ENCODE results near the gene CKS2. TPM values are rescaled to one million over a fixed set of nuclear protein-coding genes. Genes with fewer than 3 reads are reported as not detected.

CKS2 gene
- total RNA-seq, 1 experiment from 2014 or later: 93.8 TPM

DNA sequence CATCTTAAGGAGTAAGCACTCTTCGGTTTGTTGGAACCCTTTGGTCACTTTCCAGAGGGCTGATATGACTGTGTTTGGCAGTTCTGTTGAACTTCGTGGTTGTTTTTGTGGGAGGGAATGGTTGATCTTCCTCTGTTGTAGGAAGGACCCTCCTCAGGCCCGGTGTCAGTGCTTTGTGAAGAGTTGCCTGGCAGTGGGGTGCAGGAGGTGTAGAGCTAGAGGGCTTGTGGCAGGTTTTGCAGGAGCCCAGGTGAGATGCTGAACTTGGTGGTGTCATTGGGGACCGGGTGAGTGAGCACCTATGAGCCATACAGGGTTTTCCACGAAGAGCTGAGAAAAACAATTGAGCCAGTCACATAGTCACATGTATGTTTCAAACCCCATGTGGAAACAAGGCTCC, 34.5 kb downstream of the CKS2 start:
- POLR2A ChIA-PET: no interaction called here

DNA sequence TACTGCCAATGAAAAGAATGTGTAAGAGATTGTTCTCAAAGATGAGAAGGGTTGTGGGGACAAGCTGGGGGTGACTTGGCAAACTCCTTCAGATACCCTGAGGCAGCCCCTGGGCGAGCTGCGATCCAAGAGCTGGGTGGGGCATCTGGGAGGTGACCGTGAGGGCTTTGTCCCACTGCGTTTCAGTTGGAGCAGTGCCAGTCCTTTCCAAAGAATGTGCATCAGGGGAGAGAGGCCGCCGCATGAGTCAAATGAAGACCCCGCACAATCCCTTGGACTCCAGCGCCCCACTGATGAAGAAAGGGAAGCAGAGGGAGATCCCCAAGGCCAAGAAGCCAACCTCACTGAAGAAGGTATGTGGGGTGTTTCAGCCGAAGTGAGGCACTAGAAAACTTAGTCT, 35.7 kb downstream of the CKS2 start:
- Mint-ChIP-seq H3K27me3 (ENCODE audit: insufficient read depth, unreplicated experiment) (no peaks in the 10 kb centered on the region), H3K27ac (ENCODE audit: unreplicated experiment) (no peak overlapping the region), H3K4me1 (ENCODE audit: low read depth, unreplicated experiment) (peaks cover 6% of the 10 kb centered on the region), H3K36me3 (ENCODE audit: insufficient read depth, unreplicated experiment) (peaks cover 64% of the 10 kb centered on the region), H3K4me3 (ENCODE audit: unreplicated experiment) (no peak overlapping the region), H3K9me3 (ENCODE audit: unreplicated experiment) (no peaks in the 10 kb centered on the region)
- no peak for DNase-seq
- ChIA-PET CTCF (no interaction called here), POLR2A (no interaction called here)
- H3K4me1 ChIP-seq: no peaks in the 10 kb centered on the region
- H3K36me3 ChIP-seq (ENCODE audit: control insufficient read depth, insufficient read depth, low read length): no peaks in the 10 kb centered on the region
- TF ChIP-seq, protein P1, sequence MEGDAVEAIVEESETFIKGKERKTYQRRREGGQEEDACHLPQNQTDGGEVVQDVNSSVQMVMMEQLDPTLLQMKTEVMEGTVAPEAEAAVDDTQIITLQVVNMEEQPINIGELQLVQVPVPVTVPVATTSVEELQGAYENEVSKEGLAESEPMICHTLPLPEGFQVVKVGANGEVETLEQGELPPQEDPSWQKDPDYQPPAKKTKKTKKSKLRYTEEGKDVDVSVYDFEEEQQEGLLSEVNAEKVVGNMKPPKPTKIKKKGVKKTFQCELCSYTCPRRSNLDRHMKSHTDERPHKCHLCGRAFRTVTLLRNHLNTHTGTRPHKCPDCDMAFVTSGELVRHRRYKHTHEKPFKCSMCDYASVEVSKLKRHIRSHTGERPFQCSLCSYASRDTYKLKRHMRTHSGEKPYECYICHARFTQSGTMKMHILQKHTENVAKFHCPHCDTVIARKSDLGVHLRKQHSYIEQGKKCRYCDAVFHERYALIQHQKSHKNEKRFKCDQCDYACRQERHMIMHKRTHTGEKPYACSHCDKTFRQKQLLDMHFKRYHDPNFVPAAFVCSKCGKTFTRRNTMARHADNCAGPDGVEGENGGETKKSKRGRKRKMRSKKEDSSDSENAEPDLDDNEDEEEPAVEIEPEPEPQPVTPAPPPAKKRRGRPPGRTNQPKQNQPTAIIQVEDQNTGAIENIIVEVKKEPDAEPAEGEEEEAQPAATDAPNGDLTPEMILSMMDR (IDR thresholded peaks at IDR 0.05; ENCODE audit: insufficient read depth in 1 of 2, low read depth in 1 of 2, low read length in 1 of 2, severe bottlenecking in 1 of 2, unreplicated experiment in 1 of 2): no peak
- H3K4me3 ChIP-seq (ENCODE audit: low read depth, low read length): no peak overlapping the region
- intact Hi-C loops (cut with micrococcal nuclease; ENCODE audit: unreplicated experiment): no loop called here
- no peaks in the 10 kb centered on the region for H3K9me3 ChIP-seq
- H3K27me3 ChIP-seq (replicated peaks; ENCODE audit: control insufficient read depth, insufficient read depth, low read length): no peaks in the 10 kb centered on the region
- no TSS peak for BruUV-seq (replicated peaks)

More for the DNA sequence above, 34.5 kb downstream of the CKS2 start:
- no TSS peak for BruUV-seq (replicated peaks)
- Histone ChIP-seq H3K9me3 (no peaks in the 10 kb centered on the region), H3K4me3 (ENCODE audit: low read depth, low read length) (no peak overlapping the region), H3K4me1 (no peaks in the 10 kb centered on the region), H3K36me3 (ENCODE audit: control insufficient read depth, insufficient read depth, low read length) (no peaks in the 10 kb centered on the region), H3K27me3 (replicated peaks; ENCODE audit: control insufficient read depth, insufficient read depth, low read length) (no peaks in the 10 kb centered on the region)
- Mint-ChIP-seq H3K4me1 (ENCODE audit: low read depth, unreplicated experiment) (no peaks in the 10 kb centered on the region), H3K4me3 (ENCODE audit: unreplicated experiment) (no peak overlapping the region), H3K27me3 (ENCODE audit: insufficient read depth, unreplicated experiment) (no peaks in the 10 kb centered on the region), H3K27ac (ENCODE audit: unreplicated experiment) (no peak overlapping the region), H3K9me3 (ENCODE audit: unreplicated experiment) (no peaks in the 10 kb centered on the region), H3K36me3 (ENCODE audit: insufficient read depth, unreplicated experiment) (peaks cover 56% of the 10 kb centered on the region)
- DNase-seq: no peak
- intact Hi-C loops (cut with micrococcal nuclease; ENCODE audit: unreplicated experiment): no loop called here
- CTCF ChIA-PET: no interaction called here
- TF ChIP-seq, protein P1 (IDR thresholded peaks at IDR 0.05; ENCODE audit: insufficient read depth in 1 of 2, low read depth in 1 of 2, low read length in 1 of 2, severe bottlenecking in 1 of 2, unreplicated experiment in 1 of 2): no peak

DNA sequence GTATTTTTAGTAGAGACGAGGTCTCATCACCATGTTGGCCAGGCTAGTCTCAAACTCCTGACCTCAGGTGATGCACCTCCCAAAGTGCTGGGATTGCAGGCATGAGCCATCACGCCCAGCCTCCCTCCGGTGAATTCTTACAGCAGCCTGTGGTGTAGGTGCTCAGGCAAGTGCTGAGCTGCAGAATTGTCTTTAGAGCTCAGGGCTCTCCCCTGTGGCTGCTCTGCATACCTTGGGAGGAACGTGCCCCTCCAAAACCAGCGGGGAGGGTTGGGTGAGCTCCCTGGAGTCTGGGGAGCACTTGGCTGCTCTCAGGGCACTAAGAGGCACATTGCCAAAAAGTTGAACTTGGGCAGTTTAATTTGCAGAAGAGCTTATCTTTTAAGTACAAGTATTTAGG, 36.7 kb downstream of the CKS2 start:
- H3K36me3 ChIP-seq (ENCODE audit: control insufficient read depth, insufficient read depth, low read length): no peaks in the 10 kb centered on the region
- CTCF ChIA-PET: no interaction called here

More for the DNA sequence above, 36.7 kb downstream of the CKS2 start:
- no peak overlapping the region for H3K27ac Mint-ChIP-seq (ENCODE audit: unreplicated experiment)
- POLR2A ChIA-PET: no interaction called here
- H3K4me1 Mint-ChIP-seq (ENCODE audit: low read depth, unreplicated experiment): peaks cover 6% of the 10 kb centered on the region
- H3K4me3 Mint-ChIP-seq (ENCODE audit: unreplicated experiment): no peak overlapping the region
- TF ChIP-seq, protein P1 (IDR thresholded peaks at IDR 0.05; ENCODE audit: insufficient read depth in 1 of 2, low read depth in 1 of 2, low read length in 1 of 2, severe bottlenecking in 1 of 2, unreplicated experiment in 1 of 2): no peak
- no peaks in the 10 kb centered on the region for H3K4me1 ChIP-seq
- no peaks in the 10 kb centered on the region for H3K27me3 Mint-ChIP-seq (ENCODE audit: insufficient read depth, unreplicated experiment)
- H3K36me3 Mint-ChIP-seq (ENCODE audit: insufficient read depth, unreplicated experiment): peaks cover 55% of the 10 kb centered on the region
- no peak overlapping the region for H3K4me3 ChIP-seq (ENCODE audit: low read depth, low read length)
- no peak for DNase-seq
- no TSS peak for BruUV-seq (replicated peaks)
- intact Hi-C loops (cut with micrococcal nuclease; ENCODE audit: unreplicated experiment): no loop called here
- no peaks in the 10 kb centered on the region for H3K9me3 ChIP-seq
- H3K9me3 Mint-ChIP-seq (ENCODE audit: unreplicated experiment): no peaks in the 10 kb centered on the region
- no peaks in the 10 kb centered on the region for H3K27me3 ChIP-seq (replicated peaks; ENCODE audit: control insufficient read depth, insufficient read depth, low read length)

All from Caco-2 (cell line).